BE2C (cell line): ENCODE results near the gene CRIP3.

Experiments
- DNase-seq: peaks from one replicate; pipeline ENCODE4 v3.0.0-alpha.2; 2020
- H3K27me3 ChIP-seq: fragments of 250-450 bp; sonication (Bioruptor Pico); 2 replicates; pipeline ENCODE4 v1.5.1; 2020; ENCODE audit warnings: mild to moderate bottlenecking
- H3K36me3 ChIP-seq: fragments of 250-450 bp; sonication (Bioruptor Pico); 2 replicates; pipeline ENCODE4 v1.5.1; 2020; ENCODE audit warnings: mild to moderate bottlenecking
- H3K4me1 ChIP-seq: fragments of 250-450 bp; sonication (Bioruptor Pico); 2 replicates; pipeline ENCODE4 v1.5.1; 2020
- H3K4me3 ChIP-seq: 2 replicates; pipeline ENCODE4 v1.5.1; 2011; ENCODE audit warnings: low read depth, low read length
- H3K9me3 ChIP-seq: fragments of 250-450 bp; sonication (Bioruptor Pico); 2 replicates; pipeline ENCODE4 v1.5.1; 2020
- CTCF ChIP-seq: IDR thresholded peaks from 2 replicates; pipeline ENCODE4 v1.5.1; 2012; ENCODE audit warnings: mild to moderate bottlenecking, low read depth, low read length

CRIP3 gene

GRCh38 chr6:43263314-43264178 is 45.1 kb downstream of the CRIP3 start:
- DNase-seq: peak; percentile 86

DNA sequence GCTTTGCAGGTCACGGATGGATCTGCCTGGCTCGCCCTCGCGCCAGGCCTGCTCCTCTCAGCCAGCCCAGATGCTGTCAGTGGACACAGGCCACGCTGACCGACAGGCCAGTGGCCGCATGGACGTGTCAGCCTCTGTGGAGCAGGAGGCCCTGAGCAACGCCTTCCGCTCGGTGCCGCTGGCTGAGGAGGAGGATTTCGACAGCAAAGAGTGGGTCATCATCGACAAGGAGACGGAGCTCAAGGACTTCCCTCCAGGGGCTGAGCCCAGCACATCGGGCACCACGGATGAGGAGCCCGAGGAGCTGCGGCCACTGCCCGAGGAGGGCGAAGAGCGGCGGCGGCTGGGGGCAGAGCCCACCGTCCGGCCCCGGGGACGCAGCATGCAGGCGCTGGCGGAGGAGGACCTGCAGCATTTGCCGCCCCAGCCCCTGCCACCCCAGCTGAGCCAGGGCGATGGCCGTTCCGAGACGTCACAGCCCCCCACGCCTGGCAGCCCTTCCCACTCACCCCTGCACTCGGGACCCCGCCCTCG is 45.8 kb downstream of the CRIP3 start:
- Histone ChIP-seq H3K36me3 (no peaks in the 10 kb centered on the region), H3K4me1 (peaks cover under 1% of the 10 kb centered on the region; the same call in 1 of the 2 replicates), H3K27me3 (no peaks in the 10 kb centered on the region), H3K9me3 (no peaks in the 10 kb centered on the region), H3K4me3 (no peak overlapping the region)
- no peak for TF ChIP-seq CTCF
- DNase-seq: no peak

More at GRCh38 chr6:43263314-43264178, 45.1 kb downstream of the CRIP3 start:
- Histone ChIP-seq H3K9me3 (no peaks in the 10 kb centered on the region), H3K36me3 (no peaks in the 10 kb centered on the region), H3K27me3 (no peaks in the 10 kb centered on the region), H3K4me3 (no peak overlapping the region), H3K4me1 (peaks cover 8% of the 10 kb centered on the region)
- peak; percentile 87 for TF ChIP-seq CTCF

DNA sequence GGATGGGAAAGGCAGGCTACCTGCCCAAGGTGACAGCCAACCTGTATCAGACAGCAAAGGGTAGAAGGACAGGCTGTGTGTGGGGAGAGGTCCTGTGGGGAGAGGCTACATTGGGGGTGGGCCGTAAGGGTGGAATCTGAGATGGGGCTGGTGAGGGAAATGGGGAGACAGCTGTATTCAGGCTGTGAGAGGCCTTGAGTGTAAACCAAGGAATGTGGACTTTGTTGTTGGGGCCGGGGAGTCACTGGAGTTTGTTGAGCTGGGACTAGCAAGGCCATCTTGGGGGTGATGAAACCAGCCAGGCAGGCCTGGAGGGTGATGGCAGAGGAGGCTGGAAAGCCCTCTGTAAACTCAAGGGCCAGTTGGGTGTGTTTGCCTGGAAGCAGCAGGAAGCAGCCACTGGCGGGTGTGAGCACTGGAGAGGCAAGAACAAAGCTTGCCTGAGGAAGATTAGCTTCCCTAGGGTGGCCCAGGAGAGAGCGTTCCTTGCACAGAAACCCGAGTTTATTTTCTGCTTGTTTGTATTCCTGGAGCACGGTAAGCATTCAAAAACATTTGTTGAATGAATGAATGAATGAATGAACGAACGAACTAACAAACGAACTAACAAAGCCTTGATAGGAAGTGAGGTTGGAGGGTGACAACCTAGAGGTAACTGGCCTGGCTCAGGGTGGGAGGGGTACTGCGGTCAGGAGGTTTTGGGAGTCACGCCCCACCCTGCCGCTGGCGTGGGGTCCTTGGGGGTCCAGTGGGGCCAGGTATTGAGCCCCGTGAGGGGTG is 46.4 kb downstream of the CRIP3 start:
- no peak for TF ChIP-seq CTCF
- H3K36me3 ChIP-seq: no peaks in the 10 kb centered on the region
- H3K9me3 ChIP-seq: no peaks in the 10 kb centered on the region
- no peaks in the 10 kb centered on the region for H3K27me3 ChIP-seq
- H3K4me1 ChIP-seq: no peaks in the 10 kb centered on the region
- no peak for DNase-seq
- no peak overlapping the region for H3K4me3 ChIP-seq

DNA sequence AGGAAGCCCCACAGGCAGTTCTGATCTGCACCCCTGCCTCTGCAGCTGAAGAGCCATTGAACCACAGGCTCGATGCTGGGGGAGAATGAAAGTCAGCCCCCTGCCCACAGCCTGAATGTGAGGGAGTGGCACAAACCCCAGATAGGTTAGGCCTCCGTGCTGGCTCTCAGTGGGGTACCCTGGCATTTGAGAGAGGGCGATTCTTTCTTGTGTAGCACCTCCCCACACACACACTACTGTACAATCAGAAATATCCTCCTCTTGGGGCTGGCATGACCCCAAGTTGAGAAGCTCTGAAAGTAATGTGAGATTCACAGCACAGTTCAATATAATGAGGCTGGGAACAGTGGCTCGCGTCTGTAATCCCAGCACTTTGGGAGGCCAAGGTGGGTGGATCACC is 47.4 kb downstream of the CRIP3 start:
- no peaks in the 10 kb centered on the region for H3K27me3 ChIP-seq
- no peaks in the 10 kb centered on the region for H3K4me1 ChIP-seq
- no peak for TF ChIP-seq CTCF
- H3K36me3 ChIP-seq: no peaks in the 10 kb centered on the region
- no peak overlapping the region for H3K4me3 ChIP-seq
- no peaks in the 10 kb centered on the region for H3K9me3 ChIP-seq
- DNase-seq: no peak

GRCh38 chr6:43260791-43261190 is 47.8 kb downstream of the CRIP3 start:
- TF ChIP-seq CTCF: no peak
- DNase-seq: no peak
- no peaks in the 10 kb centered on the region for H3K36me3 ChIP-seq
- no peaks in the 10 kb centered on the region for H3K9me3 ChIP-seq
- no peak overlapping the region for H3K4me3 ChIP-seq
- H3K4me1 ChIP-seq: no peaks in the 10 kb centered on the region
- H3K27me3 ChIP-seq: no peaks in the 10 kb centered on the region
